ENCODE data around the gene ZNF827.
"Not testable (repeated sequence)": the region's sequence is repeated elsewhere in the genome, so short reads cannot be mapped to it uniquely, and the experiment has no call there.

The ZNF827 gene

DNA sequence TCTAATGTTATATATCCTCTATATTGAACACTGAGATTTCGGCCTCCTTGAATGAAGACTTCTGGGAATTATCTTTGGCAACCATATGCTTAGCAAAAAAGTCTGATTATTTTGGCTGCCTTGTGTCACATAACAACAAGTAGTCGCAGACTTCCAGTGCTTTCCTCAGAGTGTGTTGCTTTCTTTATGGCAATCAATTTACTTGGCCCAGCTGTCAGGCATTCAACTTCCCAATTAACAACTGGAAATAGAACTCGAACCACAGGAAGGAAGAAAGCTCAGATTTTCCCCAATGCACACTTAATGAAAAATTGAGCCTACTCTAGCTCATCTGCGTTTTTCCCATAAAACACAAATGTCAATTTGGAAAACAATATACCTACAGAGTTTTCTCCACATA is 71.6 kb downstream of the ZNF827 start:
- DNase-seq (ENCODE audit: low read depth in 2 of 2), result no peak

DNA sequence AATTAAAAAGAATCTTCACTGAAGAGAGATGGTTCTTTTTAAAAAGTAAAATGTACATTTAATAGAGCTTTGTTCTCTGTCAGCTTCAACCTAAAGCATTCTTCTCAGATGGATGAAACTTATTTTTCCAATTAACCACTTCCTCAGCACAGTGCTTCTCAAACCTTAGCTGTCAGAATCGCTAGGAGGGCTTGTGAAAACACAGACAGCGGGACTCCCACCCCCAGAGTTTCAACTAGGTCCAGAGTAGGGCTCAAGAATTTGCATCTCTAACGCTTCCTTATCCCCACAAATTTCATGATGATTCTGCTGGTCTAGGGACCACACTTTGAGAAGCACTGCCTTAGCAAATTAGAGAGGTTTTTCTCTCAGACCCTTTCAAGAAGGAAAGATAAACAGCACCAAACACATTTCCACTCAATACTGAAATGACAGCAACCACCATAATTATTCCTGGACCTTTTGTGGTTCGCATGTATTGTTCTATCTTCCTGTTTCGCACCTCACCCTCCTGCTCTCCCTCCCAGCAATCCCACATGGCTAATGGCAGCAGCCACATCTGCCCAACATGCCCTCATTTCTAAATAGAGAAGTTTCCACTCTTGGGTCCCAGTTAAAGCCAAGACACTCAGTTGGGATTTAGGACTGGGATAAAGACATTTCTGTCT is 73.2 kb downstream of the ZNF827 start:
- DNase-seq (ENCODE audit: low read depth in 2 of 2), result no peak

DNA sequence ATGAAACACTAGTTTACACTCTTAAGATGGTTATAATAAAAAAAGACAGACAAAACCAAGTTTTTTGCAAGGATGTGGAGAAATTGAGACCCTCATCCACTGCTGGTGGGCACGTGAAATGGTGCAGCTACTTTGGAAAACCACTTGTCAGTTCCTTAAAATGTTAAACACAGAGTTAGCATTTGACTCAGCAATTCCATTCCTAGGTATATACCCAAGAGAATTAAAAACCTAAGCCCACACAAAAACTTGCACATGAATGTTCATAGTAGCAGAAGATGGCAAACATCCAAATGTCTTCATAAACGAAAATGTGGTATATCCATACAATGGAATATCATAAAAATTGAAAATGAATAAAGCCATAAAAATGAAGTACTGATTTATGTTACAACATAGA is 75.4 kb downstream of the ZNF827 start:
- no peak for DNase-seq (ENCODE audit: low read depth in 2 of 2)

DNA sequence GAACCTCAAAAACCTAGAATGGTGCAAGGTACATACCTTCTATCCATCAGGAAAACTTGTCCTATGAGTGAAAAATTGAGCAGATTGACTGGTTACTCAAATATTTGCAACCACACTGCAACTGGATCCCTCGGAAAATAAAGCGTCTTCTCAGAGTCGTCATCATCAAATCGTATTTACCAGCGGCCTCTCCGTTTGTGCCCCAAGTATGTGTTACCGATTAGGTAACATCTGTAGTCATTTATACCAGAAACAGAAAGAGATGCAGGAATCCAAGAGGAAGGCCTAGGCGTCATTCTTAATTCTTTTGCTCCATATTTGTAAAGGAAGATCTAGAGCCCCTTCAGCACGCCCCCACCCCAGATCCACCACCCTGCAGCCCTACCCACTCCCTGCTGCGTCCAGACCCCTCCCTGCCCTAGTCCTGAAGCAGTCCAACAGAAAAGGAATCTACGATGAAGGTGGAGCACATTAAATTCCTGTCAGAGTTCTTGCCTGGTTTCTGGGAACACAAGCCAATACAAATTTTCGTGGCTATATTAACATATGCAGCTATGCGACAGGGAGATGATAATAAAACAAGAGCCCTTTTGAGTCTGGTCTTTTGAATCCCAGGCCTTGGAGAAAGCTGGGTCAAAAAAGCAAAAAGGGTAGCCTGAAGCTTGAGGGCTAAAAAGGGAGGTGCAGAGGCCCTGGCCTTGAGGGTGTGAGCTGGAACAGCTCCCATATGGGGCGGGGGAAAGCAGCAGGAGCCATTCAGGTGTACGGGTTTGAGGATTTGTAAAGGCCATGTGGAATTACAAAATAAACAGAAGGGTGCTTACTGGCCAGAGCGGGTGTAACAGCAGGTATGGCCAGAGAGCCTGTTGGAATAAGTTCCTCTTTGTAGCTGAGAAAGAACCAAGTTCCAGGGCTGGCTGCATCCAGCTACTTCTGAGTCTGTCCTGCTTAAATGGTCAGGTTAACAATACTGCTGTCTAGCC is 77.0 kb downstream of the ZNF827 start:
- no peak for DNase-seq (ENCODE audit: low read depth in 2 of 2)

DNA sequence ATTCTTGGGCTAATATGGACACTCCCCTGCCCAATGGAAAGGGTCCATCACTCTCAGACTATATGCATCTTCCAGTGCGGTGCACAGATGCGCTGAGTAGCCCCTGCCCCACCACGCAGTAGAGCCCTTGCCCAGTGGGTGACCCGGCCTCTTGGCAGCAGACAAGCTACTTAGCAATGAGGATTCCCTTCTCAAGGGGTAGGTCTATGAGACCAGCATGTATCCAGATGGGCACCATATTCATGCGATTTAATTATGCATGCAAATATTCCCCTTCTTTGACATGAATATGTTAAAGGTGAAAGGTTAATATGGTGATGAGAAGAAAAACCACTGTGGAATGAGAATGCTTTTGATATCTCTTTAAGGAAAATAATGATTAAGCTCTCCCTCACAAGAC is 77.7 kb downstream of the ZNF827 start:
- DNase-seq (ENCODE audit: low read depth in 2 of 2), result no peak

DNA sequence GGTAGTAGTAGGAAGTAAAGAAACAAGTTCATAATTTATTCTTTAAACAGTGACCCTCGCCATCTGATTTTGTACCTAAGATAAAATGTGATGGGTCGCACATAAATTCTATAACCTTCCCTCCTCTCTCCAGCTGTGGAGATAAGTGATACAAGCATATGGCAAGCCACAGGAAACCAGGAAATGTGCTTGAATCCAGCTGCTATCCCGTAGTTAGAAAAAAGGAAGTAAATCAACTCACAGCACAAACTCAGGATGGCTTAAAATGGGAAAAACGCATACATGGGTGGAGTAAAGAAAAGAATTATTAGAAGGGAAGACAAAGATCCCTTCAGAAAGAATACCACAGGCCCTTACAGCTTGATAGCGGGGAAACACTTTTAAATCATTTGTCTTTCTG is 78.2 kb downstream of the ZNF827 start:
- DNase-seq (ENCODE audit: low read depth in 2 of 2), result no peak

DNA sequence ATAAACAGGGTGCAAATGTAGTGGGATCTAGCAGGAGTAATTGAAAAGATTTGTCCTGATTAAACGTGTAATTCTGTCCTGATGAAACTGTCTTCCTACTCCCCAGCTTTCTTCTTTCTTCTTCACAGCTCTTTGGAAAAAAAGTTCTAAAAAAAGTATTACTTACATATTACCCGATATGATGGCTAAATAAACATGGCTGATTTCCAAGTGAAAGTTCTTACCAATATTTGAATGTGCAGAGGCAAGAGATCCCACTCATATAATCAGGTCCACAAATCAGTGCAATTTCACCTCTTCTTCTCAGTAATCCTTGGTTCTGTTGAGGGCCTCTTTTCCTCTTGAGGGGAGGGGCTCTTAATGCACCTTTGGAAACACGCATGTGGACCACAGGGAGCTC is 78.7 kb downstream of the ZNF827 start:
- DNase-seq (ENCODE audit: low read depth in 2 of 2), result no peak

DNA sequence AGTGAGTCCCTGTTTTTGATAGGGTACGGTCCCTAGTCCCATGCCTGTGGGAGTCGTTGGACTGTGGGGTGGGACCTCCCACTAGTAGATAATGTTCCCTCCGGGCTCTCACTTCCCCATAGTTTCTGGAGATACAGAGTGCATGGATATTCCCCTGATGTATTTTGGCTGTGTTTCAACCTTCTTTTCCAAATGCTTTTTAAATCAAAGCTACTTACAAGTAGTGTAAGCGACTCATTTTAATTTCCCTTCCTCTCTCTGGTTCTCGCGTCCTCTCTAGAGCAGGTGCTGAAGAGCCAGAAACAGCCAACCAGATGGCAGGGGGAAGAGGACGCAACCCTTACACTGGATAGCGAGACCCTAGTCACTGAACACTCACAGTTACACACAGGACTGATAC is 79.2 kb downstream of the ZNF827 start:
- no peak for DNase-seq (ENCODE audit: low read depth in 2 of 2)

DNA sequence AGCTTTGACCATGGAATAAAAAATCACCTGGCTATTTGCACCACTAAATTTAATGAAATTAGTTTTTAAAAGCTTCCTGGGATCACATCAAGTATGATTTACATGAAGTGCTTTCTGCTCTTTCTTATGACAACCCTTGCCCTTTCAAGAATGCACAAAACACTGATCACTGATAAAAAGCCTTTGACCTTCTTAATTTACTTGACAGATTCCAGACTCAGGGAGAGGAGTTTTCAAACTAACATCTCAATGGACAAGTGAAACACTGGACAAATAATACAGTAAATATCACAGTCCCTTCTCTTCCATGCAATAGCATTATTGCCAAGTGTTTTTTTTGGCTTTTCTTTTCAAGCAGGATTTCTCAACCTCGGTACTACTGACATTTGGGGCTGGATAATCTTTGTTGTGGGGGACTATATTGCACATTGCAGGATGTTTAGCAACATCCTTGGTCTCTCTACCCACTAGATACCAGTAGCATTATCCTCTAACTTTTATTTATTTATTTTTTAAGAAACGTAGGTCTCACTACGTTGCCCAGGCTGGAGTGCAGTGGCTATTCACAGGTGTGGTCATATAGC is 86.3 kb downstream of the ZNF827 start:
- no peak for DNase-seq (ENCODE audit: low read depth in 2 of 2)

DNA sequence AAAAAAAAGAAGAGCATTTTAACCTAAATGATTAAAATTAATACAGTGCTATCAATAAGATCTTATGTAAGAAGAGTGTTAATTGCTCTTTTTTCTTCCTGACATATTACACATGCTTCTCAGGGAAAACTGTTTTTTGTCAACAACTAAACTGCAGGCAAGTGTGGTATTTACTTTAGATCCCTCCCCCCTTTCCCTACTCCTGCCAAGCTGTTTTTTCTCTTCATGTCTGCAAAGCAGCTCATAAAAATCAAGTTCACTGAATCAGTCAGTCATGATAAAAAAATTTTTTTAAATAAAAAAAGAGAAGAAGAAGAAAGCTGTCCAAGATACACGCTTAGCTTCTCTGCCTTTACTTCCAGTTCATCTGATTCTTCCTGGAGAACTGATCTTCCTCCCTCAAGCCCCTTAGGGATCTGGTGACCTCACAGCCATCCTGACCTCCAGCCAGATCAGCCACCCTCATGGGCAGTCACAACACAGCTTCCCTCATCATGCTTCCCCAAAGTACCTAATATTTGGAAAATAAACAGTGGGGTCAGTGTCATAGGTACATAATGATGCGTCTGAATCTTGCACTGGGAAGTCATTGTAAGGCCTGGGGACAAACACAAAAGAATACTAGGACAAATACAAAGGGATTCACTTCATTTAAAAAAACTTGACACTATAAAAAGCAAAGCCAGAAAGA is 87.0 kb downstream of the ZNF827 start:
- no peak for DNase-seq (ENCODE audit: low read depth in 2 of 2)

DNA sequence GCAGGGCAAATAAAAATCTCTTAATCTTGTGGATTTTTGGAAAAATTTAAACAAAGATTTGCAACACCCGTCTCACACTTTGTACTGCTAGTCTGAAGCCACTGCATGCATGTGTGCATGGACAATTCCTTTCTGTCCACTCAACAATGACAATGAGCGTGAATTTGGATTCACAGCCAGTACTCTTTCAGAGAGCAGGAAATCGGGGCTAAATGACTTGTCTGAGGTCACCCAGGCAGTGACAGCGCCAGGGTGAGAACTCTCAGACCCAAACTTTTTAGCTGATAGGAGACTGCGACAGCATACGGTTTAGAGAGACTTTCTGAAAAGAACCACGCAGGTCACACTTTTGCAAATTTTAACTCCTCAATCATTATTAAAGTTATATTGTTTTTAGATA is 90.9 kb downstream of the ZNF827 start:
- no peak for DNase-seq (ENCODE audit: low read depth in 2 of 2)

DNA sequence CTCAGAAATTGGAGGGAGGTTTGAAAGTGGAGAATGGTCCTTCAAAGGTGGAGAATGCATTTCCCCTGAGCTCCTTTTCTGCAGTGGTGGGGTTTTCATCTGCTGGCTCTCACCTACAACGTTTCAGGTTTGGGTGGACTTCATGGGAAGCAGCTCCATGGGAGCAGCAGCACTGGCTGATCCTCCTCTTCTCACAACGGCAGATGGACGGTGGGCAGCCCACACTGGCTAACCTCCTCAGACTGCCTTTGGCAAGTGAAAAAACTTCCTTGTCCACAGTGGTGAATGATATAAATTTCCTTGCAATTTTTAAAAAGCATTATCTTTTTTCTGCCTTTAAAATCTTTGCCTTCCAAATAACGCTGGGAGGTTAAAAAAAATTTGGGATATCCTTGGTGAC is 93.5 kb downstream of the ZNF827 start:
- DNase-seq (ENCODE audit: low read depth in 2 of 2), result no peak

DNA sequence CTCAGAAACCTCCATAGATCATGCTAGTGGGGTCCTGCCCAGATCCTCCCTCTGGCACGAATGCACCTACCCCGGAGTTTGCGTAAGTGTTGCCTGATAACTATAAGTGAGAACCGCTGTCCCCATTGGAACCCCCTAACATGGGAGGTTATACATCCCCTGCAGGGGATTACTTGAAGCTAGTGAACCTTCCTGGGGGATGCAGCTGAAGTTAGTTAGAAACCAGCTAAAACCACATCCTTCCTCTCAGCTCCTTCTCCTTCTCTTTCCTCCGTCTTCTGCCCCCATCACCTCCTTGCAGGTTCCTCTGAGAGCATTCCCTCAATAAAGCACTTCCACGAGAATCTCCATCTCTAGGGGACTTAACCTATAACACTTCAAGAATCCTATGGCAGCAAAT is 95.0 kb downstream of the ZNF827 start:
- DNase-seq (ENCODE audit: low read depth in 2 of 2), result no peak

DNA sequence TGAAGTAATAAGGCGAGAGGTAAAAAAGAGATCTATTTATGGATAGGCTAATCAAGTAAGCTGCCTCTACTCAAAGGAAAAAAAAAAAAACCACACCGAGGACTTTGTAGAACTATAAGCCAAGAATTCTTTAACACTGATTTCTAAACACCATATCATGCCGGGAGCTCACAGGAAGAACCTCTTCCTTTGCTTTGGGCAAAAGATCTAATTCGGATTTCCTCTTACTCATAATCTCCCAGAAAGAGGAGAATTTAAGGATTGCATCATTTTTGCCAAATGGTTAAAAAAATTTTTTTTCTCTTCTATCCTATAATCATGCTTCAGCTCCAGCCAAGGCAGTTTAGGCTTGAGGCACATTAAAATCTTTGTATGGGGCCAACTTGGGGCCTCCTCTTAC is 95.5 kb downstream of the ZNF827 start:
- DNase-seq (ENCODE audit: low read depth in 2 of 2), result no peak

DNA sequence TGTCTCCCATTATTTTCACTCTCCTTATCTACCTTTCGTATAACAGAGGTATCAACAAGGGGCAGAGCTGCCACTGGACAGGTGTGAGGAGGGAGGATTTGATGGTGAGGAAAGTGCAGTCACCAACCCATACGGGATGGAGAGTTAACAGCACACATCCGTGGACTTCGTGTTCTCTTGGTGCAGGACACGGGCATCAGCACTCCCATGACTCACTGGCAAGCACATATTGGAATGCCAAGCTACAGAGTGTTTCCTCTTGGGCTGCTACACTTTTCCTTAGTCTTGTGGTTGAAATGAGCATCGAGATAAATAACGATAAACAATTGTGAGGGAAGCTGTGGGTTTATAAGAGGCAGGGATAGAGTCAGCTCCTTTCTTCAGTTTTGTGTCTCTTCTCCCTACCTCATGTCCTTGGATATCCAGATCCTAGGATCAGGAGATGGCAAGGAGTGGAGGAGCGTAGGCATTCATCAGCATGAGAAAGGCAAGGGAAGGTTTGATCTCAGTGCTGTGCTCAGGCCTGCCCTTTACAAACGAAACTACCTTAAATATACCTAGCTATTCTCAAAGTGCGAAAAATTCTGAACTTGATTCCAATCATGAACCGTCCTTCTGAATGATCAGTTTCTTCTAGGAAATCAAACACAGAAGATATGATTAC is 96.3 kb downstream of the ZNF827 start:
- DNase-seq (ENCODE audit: low read depth in 2 of 2), result no peak

DNA sequence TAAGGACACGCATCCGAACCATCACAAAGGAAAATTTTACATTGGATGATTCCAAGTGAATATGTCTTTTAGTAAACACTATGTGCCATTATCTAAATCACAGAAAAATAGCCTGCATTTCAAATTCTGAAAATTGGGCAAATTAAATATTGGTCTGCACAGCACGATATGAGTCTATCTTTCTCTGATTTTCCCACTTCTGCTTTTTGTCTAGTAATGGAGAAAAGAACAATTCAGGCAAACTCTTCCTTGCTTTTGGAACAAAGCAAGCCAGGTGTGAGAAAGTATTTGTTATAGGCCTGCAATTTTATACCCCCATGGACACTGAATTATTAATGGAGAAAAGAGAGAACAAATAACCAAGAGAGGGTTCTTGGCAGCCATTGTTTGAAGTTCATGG is 97.8 kb downstream of the ZNF827 start:
- no peak for DNase-seq (ENCODE audit: low read depth in 2 of 2)

DNA sequence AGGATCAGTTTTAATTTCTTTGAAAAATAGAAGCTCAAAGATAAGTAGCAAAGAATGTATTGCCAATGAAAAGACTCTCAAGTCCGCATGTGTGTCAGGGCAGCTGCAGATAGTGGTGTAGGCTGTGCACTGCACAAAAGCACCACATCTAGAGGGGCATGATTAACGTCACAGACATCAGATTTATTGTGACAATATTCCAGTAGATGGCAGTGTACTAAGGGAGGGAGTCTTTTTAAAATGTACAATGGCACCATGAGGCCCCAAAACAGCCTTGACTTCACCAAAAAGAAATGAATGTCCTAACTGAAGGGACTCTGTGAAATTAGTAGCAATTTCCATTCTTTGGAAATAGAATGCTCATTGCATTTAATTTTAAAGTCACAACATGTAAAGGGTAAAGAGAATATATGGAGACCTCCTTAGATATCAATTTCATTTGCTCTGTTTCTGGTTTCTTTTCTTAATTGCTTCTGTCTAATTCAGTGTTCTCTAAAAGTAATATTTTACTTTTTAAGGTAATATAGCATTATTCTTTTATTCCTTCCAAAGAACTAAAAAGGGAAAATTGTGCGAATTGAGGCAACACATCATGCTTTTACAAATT is 98.4 kb downstream of the ZNF827 start:
- no peak for DNase-seq (ENCODE audit: low read depth in 2 of 2)

DNA sequence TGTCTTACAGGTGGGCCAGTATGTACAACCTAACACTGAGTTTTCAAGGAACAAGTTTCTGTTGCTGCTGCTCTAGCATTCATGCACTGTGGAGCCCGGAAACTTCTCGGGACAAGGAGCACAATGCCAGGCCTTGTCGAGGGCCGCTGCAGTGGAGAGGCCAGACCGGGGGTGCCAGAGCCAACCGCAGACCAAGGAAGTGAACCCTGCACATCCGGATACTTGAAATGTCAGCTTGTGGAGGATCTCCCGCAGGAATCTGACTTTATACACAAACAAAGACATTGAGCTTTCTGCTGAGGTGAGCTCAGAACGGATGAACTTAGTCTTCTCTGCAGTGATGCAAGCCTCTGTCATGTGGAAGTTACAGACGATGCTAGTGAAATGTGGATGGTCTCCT is 99.5 kb downstream of the ZNF827 start:
- DNase-seq (ENCODE audit: low read depth in 2 of 2), result no peak

DNA sequence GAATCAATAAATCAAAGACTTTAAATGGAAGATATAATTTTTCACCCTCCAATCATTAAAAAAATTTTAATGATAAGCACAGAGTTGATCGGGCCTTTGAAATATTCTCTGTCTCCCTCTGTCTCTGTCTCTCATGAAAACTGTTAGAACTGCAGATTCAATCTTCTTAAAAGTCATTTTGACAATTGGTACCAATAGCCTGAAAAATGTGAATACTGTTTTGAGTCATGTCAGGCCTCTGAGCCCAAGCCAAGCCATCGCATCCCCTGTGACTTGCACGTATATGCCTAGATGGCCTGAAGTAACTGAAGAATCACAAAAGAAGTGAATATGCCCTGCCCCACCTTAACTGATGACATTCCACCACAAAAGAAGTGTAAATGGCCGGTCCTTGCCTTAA is 106.2 kb downstream of the ZNF827 start:
- not testable (repeated sequence) for DNase-seq (ENCODE audit: low read depth in 2 of 2)

DNA sequence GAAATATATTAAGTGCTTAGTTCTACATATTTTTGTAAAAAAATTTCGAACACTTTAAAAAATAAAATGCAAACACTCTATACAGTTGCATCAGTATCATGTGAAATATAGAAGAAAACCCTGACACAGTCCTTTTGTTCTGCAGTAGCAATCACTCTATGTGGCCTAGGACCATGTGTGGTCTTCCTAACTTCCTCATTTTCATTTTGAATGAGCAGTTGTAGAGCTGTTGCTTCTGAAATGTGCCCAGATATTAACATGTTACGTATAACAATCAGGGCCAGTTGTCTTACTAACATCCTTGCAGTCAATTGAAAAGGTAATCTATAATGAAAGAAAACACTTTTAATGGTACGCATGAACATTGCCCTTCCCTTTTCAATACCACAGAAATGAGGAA is 107.9 kb downstream of the ZNF827 start:
- no peak for DNase-seq (ENCODE audit: low read depth in 2 of 2)
